Stimulated activated naive CD8-positive, alpha-beta T cell treated with anti-CD3 and anti-CD28 coated beads, Interleukin-15, Interleukin-2, amounts not matched to agents 100 U/mL and 50 U/mL, for 24 hours (primary cell): ENCODE results near the gene KLC4.
A peak's percentile ranks its signal among the peaks of the same experiment; 100 is the strongest.
"Not testable (repeated sequence)": the region's sequence is repeated elsewhere in the genome, so short reads cannot be mapped to it uniquely, and the experiment has no call there.

Source experiments
- ATAC-seq: fragments of 150-1000 bp; cut with Tn5 transposase; one replicate; pipeline ENCODE4 v1.10.0; 2021
- DNase-seq: peaks from one replicate; pipeline ENCODE4 v3.0.0; 2021

The KLC4 gene

DNA sequence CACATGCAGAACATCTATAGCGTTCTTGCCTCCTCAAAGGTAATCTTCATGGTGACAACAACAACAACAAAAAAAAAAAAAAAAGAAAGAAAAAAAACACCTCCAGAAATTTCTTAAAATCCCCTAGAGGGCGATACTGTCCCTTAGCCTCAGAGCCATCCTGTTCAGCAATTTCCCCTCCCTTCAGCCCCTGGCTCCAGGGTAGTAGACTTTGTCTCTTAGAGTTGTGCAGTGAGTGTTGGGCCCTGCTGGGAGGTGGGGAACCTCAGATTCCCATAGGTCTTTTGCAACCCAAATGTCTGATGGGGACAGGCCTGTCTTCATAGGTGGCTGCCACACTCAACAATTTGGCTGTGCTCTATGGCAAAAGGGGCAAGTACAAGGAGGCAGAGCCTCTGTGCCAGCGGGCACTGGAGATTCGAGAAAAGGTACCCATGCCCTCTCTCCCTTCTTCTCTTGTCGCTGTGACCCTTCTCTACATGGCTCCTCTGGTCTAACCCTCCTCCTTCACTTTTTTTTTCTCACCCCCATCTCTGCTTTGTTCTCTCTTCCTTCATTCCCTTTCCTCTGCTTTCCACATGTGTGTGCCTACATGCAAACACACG, 10.7 kb downstream of the KLC4 start:
- DNase-seq: peak; percentile 14
- ATAC-seq: no peak

- ATAC-seq (no peak), DNase-seq (no peak)
These were observed 15.6 kb downstream of the KLC4 start for GRCh38 chr6:43074847-43075669.

DNA sequence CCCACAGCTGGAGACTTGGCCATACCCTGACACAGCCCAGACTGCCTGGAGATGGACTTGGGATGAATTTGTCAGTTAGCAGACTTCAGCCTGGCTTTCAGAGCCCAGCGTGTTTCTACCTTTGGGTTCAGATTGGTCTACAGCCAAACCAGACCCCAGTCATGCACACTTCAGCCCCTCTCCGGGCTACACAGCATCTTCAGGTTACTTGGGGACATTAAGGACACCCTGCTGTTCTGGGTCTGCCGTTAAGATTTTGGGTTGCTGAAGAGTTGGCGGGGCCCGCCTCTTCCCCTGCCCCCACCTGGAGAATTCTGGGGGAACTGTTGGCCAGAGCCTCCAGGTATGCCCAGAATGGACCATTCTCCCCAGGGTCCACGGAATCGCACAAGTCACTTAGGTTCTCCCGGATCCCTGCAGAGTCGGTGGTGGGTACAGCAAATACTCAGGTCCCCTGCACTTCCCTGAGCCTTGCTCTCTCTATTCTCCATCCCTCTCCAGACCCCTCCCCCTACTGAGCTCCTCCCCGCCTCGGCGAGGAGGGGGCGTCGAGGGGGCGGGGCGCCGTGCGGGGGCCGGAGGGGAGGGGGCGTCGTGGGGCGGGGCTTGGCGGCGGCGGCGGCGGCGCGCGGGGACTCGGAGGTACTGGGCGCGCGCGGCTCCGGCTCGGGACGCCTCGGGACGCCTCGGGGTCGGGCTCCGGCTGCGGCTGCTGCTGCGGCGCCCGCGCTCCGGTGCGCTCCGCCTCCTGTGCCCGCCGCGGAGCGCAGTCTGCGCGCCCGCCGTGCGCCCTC, 16.4 kb downstream of the KLC4 start, which contains the start of gene PTK7:
TSS of gene PTK7 (plus strand) at position 645 of the 794 bp plus-strand sequence. CDS start 175 bp downstream, outside the sequence.
- DNase-seq: peak; percentile 44
- ATAC-seq: peak; percentile 45

- ATAC-seq: peak; percentile 1
These were observed 17.3 kb downstream of the KLC4 start for GRCh38 chr6:43076464-43077332.

DNA sequence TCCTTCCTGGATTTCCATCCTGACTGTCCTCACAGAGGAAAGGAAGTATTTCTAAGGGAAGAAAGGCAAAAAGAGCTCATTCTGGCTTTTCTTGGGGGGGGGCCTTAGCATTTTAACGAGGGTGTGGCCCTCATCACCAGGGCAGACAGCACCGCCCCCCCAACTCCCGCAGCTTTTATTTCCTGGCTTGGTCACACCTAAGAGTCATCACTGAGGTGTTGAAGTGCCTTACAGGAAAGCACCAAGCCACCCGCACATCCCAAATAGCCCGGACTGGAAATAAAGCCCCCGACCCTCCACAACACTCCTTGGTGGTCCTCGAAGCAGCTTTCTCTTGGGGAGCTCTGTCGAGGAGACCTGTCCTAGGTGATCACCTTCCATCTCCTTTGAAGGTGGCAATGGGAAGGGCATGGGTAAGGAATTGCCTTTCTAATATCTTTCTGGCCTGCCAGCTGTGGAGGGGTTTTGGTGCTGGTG, 17.9 kb downstream of the KLC4 start:
- no peak for ATAC-seq
- DNase-seq: no peak

More at GRCh38 chr6:43076464-43077332, 17.3 kb downstream of the KLC4 start:
- peak; percentile 15 for DNase-seq

DNA sequence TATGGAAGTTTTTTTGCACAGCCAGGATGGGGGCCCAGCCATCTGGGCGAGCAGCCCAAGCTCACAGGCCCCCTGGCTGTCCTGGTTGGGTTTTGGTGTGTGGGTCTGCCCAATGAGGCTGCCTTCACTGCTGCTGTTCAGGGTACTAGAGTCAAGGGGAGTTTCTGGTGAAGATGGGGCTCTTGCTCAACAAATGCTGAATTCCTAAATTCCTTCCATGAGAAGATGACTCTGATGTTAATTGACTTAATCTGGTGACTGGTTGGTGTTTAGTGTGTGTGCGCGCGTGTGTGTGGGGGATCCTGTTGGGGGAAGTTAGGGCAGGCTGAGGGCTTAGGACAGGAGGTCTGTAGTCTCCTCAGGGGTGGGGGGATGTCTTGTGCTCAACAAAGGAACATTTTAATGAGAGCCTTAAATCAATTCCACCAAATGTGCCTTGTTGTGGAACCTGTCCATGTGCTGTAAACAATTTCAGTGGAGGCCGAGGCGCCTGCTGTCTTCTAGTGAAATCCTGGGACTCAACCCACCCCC, 18.6 kb downstream of the KLC4 start:
- DNase-seq: no peak

GRCh38 chr6:43078691-43079090, 19.3 kb downstream of the KLC4 start:
- ATAC-seq (no peak), DNase-seq (no peak)

More for the DNA sequence above, 18.6 kb downstream of the KLC4 start:
- ATAC-seq: no peak

- ATAC-seq (no peak), DNase-seq (no peak)
These were observed 21.6 kb downstream of the KLC4 start for GRCh38 chr6:43081043-43081442.

GRCh38 chr6:43081922-43082321, 22.5 kb downstream of the KLC4 start:
- not testable (repeated sequence) for ATAC-seq, DNase-seq

GRCh38 chr6:43082806-43083655, 23.6 kb downstream of the KLC4 start:
- DNase-seq (no peak), ATAC-seq (no peak)

DNA sequence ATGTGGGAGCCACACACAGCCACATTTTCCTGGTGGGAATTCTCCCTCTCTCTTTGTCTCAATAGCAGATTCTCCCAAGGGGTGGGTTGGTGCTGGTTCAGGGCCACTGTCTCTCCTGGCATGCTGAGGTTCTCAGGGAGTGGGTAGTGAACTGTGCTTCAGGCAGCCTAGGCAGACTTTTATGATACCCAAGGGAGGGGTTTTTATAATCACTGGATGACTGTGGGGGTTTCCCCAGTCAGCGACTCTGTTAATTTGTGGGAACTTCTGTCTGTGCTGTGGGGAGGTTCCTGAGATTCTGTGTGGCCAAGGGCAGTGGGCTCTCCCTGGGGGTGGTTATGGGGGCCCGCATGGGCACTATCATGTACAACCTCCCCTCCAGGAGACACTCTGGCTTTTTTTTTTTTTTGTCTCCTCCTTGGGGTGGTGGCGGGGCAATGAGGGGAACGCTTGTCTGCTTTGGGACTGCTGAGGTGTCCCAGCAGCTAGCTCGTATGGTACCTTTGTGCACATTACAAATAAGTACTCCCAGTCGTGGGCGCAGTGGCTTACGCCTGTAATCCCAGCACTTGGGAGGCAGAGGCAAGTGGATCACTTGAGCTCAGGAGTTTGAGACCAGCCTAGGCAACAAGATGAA, 26.7 kb downstream of the KLC4 start:
- DNase-seq: peak; percentile 21
- peak; percentile 93 for ATAC-seq

GRCh38 chr6:43088654-43089056, 29.2 kb downstream of the KLC4 start:
- DNase-seq (no peak), ATAC-seq (no peak)

GRCh38 chr6:43089467-43089866, 30.0 kb downstream of the KLC4 start:
- ATAC-seq: no peak
- no peak for DNase-seq

- no peak for ATAC-seq
- no peak for DNase-seq
These were observed 30.6 kb downstream of the KLC4 start for GRCh38 chr6:43089874-43090558.

GRCh38 chr6:43090559-43090956, 31.1 kb downstream of the KLC4 start:
- ATAC-seq: no peak
- no peak for DNase-seq

DNA sequence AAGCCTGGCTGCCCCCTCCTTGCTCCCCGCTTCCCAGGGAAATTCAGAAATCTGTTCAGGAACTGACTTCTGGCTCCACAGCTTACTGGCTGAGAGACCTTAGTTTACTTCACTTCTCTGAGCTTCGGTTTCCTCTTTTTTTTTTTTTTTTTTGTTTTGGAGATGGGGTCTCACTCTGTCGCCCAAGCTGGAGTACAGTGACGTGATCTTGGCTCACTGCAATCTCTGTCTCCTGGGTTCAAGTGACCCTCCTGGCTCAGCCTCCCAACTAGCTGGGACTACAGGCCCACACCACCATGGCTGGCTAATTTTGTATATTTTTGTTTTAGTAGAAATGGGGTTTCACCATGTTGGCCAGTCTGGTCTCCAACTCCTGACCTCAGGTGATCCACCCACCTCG, 31.6 kb downstream of the KLC4 start:
- no peak for DNase-seq
- no peak for ATAC-seq

GRCh38 chr6:43091436-43091991, 32.1 kb downstream of the KLC4 start:
- no peak for DNase-seq
- ATAC-seq: no peak

DNA sequence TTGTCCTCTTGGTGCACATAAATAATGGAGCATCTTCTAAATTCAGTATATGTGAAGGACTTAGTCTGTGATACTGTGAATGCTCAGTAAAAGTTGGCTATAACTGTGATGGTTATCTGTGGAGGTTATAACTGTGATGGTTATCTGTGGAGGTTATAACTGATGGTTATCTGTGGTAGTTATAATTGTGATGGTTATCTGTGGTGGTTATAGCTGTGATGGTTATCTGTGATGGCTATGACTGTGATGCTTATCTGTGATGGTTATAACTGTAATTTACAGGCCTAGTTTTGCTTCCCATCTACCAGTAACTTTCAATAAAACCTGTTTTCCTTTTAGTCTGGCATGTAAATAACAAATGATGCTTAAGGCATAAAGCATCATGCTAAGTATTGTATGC, 33.2 kb downstream of the KLC4 start:
- DNase-seq (no peak), ATAC-seq (no peak)
